ENCODE results near the gene MTCH2.

Gene MTCH2

DNA sequence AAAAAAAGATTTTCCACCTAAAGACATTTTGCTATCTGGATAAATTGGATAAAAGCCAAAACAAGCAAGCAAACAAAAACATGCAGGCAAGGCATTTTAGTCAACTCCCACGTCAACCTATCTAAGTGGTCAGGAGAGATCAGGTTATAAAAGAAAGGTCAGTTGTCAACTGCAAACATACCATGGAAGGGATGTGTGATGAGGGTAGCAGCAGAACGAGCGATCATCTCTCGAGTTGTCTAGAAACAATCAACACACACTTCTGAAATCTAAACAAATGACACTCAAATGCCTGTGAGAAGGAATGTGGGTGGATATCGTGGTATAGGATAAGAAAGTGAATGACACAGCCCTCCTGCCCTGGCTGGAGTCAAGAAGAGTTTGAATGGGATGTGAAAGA lies 10.9 kb downstream of the MTCH2 start:
- DNase-seq, result no peak

DNA sequence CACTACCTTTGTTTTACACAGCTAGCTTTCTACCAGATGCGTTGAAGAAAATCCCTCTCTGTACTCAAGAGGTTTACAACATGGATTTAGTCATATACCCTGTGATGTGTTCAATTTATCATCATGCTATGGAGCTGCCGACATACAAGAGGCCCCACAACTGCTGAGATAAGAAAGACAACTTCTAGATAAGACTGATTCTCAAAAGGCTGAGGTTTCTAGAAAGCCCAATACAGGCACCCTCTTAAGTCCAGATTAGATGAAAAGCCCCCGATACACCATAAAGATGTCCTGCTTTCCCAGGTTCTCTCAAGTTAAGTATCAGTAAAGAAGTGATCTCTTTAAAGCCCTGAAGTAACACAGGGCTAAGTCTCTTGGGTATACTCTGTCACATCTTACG lies 14.3 kb downstream of the MTCH2 start:
- DNase-seq, result no peak

DNA sequence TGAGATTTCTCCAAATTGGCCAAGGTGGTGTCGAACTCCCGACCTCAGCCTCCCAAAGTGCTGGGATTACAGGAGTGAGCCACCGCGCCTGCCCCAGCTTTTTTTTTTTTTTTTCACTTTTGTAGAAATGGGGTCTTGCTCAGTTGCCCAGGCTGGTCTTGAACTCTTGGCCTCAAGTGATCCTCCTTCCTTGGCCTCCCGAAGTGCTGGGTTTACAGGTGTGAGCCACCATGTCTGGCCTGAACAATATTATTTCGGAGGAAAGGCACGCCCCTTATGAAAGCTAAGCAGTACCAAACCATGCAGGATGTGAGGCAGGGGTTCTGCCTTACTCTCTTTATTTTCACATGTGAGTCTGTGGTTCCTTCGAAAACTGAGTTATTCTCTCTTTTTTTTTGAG lies 16.1 kb downstream of the MTCH2 start:
- no peak for DNase-seq

DNA sequence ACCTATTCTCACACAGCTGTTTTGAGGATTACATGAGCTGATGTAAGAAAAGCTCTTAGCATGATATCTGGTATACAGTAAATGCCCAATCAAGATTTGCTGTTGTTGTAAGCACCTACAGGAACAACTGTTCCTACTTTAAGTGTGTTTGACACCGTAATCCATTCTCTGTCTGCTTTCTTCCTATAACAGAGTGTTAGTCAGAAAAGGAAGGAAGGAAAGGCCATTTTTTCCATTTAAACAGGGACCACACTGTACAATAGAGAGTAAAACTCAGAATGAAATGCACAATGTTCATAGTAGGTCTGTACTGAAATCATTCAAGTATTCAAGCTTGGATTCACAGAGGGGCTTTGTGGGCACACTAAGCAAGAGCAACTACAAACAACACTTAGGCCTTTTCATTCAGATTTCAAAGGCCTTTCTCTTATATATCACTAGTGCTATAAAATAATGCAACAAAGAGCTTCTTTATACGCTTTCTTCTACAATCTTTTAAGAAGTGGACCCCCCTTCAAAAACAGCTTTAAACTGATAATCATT lies 21.5 kb downstream of the MTCH2 start:
- DNase-seq, result no peak

DNA sequence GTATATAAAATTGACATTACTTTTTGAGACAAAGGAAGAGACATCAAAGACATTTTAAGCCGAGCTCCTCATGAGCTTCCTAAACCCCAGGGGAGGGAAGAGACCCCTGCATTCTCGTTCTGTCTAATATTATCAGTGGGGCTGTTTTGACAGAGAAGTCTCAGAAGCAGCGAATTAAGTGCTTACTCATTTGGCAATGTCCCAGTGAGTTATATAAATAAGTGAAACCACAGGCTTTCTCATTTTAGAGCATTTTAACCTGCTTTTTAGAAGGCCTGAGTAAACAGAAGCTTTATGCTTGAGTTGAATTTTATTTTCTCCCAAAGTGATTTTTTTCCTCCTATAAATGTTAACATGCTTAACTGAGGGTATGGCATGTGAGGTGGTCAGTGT lies 24.9 kb downstream of the MTCH2 start:
- DNase-seq, result no peak

DNA sequence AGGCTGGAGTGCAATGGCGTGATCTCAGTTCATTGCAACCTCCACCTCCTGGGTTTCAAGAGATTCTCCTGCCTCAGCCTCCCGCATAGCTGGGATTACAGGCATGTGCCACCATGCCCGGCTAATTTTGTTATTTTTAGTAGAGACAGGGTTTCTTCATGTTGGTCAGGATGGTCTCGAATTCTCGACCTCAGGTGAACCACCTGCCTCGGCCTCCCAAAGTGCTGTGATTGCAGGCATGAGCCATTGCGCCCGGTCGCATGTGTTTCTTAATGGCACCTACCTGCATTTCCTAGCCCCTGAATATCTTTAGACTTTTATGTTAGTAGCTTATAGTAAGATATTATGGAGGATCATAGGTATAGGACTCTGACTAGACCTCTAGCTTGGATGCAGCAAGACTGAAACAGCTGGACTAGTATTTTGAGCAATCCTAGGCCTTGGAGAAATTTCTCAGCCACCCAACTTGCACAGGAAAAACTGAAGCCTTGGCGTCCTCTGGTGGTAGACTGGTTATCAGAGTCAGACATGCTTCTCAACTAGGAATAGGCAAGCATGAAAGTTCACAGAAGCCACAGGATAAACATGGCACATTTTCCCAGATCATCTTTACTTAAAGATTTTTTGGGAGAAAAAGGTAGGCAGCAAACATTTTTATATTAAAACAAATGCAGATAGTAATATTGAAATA lies 25.5 kb downstream of the MTCH2 start:
- no peak for DNase-seq

DNA sequence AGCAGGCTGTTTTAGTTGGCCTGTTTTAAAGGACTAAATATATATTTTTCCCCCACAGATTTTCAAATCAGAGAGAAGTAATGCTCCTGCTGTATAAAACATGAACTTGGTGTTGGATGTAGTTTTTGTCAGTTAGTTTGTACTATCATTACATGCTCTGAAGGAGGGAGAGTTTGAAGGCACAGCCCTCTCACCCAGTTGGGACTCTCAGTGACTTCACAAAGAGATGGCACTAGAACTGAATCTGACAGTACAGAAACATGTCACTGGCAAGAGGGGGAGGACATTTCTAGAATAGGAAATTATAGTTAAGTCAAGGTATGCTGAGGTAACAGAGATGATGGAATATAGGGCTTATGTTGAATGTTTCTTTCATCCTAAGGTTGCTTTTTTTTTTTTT lies 27.1 kb downstream of the MTCH2 start:
- DNase-seq, result no peak

DNA sequence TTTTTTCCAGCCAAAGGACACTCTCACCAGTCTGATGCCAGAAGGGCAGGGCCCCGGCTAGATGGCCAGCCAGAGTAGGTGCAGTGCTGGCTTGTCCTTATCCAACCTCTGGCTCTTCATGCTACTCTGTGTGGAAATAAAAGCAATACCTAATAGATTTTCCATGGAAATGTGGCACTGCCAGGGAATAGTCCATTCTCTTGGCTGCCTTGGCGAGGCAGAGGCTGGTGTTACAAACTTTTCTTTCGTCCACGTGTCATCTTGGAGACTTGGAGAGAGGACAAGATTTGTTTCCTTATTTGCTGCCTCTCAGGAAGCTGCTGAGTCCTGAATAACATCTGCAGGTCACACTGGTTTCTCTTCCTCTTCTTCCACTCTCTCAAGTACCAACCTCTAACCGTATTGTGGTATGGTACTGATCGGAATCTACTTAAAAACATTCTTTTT lies 31.0 kb downstream of the MTCH2 start:
- no peak for DNase-seq

DNA sequence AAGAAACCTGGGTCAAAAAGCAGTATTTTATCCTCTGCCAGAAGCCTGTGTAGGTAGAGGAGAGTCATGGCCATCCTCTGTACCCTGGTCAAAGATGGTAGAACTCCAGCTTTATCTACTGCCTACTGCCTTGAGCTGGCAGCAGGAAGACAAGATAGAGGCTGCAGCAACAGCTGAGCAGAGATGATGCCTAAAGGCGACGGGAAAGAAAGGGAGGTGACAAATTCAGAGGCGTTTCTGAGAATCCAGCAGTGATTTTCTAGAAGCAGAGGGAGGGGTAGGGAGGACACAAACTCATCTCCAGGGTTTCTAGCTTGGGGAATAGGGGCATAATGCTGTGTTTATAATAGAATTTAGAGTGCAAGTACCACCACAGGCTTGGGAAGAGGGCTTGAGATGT lies 32.7 kb downstream of the MTCH2 start:
- no peak for DNase-seq

DNA sequence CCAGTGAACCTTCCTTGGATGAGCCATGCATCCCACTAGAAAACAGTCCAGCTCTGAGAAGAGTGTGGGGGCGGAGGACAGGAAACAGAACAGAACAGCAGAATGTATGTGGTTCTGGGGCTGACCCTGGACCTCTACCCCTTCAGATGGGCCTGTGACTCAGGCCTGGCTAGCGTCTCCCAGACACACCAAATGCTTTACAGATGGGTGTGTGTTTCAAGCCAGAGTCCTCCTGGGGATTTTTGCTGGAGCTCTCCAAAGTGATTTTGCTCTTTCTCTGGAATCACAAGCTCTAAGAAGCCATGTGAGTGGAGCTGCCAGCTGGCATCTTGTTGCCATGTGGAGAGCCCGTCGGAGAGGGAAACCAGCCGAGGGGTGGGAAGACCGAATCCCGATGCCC lies 35.0 kb downstream of the MTCH2 start:
- DNase-seq, result no peak

DNA sequence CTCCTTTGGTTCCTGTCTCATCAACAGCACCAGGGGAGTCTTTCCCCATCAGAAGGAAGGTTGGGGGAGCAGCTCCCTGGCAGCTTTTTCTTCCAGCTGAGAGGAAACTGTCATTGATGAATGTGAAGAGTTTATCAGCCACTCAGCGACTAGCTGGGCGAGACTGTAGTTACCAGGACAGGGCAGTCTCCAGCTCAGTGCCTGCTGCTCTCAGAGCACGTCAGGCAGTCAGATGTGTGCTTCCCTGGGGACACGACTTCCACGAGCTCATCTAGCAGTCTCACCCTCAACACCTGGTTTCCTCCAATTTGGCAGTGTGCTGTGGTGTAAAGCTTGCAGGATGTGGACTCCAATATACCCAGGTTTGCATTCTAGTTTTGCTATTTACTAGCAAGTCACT lies 35.6 kb downstream of the MTCH2 start:
- DNase-seq, result no peak

DNA sequence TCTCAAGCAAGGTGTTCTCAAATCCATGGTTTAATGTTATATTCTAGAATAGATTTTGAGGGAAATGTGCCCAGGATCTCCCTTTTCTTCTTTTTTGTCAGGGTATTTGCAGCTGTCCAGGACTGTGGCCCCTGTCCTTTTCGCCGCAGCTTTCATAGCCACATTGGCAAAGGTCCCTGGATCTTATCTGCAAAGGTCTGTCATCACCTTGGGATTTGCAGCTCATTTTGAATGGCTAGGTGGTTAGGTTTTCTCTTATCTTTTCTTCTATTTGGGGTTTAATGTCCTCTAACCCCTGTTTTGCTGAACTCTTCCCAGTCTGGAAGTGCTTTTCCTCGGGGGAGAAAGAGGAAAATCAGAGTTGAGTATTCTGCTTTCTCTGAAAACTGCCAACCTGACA lies 36.4 kb downstream of the MTCH2 start:
- no peak for DNase-seq

DNA sequence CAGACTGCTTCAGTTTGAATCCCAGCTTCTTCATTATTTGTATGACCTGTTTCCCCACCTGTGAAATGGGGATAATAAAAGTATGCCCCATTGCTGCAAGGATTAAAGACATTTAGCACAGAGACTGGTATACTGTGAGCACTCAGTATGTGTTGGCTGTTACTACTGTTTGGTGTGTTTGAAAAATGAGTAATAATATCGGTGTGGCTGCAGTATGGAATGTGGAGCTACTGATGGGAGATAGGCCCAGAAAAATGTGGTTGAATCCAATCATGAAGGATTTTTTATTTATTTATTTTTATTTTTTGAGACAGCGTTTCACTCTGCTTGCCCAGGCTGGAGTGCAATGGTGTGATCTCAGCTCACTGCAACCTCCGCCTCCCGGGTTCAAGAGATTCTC lies 39.1 kb downstream of the MTCH2 start:
- no peak for DNase-seq

DNA sequence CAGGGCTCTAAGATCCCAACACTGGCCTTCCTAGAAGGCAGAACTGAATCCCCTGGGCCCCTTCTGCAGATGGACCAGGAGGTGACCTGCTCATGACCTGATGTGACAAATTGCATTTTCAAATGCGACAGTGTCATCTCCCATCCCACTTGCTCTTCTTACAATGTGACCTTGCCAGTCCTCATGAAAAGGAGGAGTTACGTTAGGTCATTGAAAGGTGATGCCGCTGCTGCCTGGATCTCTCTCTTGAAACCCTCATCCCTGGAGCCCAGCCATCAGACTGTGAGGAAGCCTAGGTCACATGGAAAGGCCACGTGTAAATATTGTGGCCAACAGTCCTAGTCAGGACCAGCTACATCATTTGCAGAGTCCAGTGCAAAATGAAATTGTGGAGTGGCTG lies 42.5 kb downstream of the MTCH2 start:
- no peak for DNase-seq

DNA sequence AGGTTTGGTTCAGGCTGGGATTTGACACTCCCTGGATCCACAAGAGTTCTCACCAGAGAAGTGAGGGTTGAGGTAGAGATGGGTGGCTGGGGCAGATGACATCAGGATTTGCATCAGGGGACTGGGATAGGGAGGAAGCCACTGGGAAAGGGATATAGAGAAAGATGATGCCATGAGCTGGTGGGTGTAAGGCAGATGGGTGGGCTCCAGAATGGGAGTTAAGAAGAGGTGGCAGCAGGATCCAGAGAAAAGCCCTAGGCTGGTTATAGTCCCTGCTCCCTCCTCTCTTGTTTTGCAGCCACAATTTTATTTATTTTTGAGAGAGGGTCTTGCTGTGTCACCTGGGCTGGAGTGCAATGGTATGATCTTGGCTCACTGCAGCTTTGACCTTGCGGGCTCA lies 46.4 kb downstream of the MTCH2 start:
- DNase-seq, result no peak

DNA sequence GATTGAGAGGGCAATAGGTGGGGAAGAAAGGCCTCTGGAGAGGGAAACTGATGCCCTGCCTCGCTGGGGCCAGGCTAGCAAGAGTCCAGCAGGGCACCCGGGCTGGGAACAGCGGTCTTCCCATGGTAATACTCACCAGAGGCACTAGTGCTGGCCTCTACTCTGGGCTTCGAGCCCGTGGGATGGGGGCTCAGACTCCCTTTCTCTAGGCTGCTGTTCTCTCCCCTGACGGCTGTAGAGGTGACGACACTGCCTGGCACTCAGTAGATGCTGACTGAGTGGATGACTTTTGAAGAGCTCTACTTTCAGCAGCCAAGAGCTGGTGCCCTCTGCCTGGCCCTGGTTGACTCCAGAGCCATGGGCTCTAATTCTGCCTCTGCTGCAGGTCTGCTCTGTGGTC lies 47.3 kb downstream of the MTCH2 start:
- DNase-seq, result no peak

DNA sequence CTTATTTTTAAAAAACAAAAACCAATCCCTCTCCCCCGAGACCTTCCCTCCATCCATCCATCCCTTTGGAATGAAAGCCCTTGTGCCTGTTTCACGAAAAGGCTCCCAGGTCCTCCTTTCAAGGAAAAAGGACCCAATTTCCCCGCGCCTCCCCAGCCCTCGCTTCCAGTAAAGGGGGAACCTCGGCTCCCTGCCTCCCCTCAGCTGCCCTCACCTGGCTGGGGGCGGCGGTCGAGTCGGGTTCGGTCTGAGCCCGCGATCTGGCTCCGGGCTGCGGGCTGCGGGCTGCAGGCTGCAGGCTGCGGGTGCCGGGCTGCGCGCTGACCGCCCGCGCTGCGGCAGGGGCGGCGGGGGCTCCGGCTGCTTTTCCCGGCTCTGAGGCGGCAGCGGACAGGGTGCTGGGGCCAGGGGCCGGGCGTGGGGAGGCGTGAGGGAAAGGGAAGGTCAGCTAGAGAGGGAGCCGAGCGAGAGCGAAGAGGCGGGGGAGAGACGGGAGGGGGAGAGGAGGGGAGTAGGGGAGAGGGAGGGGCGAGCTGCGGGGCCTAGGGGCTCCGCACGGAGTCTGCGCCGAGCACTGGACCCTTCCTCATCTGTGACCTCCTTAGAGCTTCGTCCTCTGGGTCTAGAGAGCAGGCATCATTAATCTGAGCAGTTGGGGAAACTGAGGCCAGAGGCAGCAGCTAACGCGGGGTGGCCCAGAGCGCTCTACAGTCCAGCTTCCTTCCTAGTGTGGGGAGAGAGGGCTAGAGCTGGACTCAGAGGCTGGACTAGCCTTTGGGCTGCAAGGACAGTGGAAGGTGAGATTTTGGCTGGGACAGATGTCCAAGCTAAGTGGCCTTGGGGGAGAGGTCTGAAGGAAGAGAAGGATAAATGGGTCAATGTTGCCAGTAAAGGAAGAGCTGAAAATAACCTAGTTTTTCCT lies 48.2 kb downstream of the MTCH2 start, which contains the start of gene C1QTNF4:
TSS of gene C1QTNF4 (minus strand) at position 478 of the 922 bp plus-strand sequence. CDS start 3,601 bp downstream, outside the sequence.
- DNase-seq, result no peak

DNA sequence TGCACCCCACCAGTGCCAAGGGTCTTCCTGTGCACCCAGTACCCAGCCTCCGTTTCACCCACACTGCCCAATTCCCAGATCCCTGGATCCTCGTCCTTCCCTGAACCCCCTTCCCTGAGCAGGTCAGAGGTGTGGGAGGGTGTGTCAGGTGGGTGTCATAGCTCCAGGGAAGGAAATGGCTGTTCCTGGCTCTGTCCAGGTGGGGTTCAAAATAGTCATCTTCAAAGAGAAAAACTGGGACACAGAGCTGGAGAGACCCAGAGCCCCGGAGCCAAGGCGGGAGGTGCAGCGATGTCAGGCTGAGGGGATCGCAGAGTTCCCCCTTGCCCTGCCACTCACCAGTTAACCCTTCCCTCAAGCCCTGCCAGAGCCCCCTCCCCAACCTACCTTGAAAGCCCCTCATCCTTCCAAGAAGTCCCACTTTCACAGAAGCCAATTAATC lies 48.8 kb downstream of the MTCH2 start:
- no peak for DNase-seq

DNA sequence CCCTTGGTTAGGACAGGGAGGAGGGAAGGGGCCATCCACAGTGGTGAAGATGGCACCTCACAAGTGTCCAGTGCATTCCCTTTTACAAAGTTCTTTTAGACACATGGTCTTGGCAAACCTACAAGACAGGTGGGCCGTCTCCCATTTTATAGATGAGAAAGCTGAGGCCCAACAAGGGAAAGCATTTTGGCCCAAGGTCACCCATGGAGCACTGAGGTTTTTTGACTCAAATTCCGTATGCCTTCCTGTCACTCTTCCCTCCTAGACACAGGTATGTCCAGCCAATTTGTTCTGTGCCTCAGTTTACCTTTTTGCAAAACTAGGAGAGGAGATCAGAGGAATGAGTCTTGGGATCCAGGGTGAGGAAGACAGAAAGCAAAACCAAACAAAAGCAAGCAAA lies 49.4 kb downstream of the MTCH2 start:
- DNase-seq, result no peak

DNA sequence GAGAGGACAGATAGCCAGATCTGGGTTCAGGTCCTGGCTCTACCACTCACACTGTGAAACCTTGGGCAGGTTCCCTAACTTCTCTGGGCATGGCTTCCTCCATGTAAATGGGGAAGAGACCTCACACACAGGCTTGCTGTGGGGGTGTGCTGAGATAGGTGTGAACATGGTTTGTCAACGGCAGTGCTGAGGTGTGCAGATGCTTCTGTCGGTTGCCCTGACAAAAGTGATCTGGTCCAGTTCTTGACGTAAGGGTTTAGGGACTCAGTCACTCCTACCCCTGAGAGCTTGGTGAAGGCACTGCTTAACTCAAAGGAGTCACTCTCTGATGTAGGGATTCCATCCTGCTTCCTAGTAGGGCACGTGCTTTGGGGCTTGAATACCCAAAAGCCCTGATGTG lies 50.1 kb downstream of the MTCH2 start:
- DNase-seq, result no peak

DNA sequence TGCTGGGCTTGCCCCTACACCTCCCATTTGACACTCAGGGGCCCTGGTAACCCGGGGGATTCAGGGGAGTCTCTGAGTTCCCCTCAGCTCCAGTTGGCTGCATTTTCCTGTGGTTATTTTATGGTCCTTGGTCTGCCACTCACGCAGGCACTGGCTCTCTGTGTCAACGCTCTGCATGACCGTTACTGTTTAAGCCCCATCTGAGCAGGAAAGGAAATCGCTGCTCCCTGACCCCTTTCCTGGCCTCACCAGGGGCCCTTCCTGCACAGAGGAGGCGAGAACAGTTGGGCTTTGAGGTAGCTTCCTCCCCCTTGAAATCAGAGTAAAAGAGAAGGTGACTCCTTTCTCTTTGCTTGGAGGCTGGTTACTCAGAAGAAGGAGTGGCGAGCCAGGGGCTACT lies 50.6 kb downstream of the MTCH2 start:
- DNase-seq, result no peak

DNA sequence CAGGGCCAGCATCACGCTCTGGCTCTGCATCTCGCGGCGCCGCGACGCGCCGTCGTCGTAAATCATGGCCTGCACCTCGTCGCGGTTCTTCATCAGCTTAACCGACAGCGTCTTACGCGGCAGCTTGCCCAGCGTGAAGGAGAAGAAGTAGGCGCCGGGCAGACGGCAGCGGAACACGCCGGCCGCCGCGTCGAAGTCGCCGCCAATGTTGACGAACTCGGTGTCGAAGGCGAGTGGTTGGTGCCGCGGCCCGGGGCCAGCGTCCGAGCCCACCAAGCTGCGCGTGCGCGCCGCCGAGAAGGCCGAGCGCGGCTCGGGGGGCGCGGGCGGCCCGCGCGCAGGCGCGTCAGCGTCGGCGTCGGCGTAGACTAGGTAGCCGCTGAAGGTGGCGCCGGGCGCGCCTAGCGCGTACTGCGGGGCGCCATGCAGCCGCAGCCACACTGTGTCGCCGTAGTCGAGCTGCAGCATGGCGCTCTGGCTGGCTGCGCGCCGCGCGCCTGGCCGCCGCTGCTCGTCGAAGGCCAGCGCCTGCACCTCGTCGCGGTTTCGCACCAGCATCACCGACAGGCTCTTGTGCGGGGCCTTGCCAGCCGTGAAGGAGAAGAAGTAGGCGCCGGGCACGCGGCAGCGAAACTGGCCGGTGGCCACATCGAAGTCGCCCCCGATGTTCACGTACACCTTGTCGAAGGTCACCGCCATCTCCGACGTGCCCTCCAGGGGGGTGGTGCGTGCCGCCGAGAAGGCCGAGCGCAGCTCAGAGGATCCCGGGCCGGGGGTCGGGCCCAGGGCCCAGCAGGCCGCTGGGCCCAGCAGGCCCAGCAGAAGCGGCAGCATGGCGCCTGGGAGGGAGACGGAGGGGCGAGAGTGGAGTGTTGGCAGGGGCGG lies 52.1 kb downstream of the MTCH2 start:
- DNase-seq, result no peak

DNA sequence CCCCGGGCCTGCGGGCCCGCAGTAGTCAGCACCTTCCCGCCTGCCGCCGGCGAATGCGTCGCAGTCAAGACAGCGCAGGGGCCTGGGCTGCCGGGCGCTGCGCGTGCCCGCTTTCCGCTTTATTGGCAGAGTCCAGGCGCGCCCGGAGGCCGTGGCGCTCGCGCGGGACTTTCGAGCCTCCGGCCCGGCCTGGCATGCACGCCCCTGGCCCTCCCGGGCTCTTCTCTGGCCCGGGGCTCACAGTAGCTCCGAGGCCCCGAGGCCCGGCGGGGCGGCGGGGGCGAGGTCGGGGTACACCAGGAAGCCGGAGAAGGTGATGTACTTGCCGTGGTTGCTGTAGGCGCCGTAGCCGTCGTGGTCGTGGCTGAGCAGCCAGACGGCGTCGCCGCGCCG lies 52.8 kb downstream of the MTCH2 start:
- DNase-seq, result no peak

All from stimulated activated CD4-positive, alpha-beta T cell treated with anti-CD3 and anti-CD28 coated beads, Interleukin-4, amount 100 ng/mL, for 4 hours (primary cell).